HepG2 (cell line): ENCODE data around the gene PCDHGA2. TPM values are rescaled to one million over a fixed set of nuclear protein-coding genes. Genes with fewer than 3 reads are reported as not detected.

ENCODE experiments used
- ASH2L ChIP-seq: fragments of 300-600, 200-600 bp; sonication (generic); IDR thresholded peaks from 2 replicates; pipeline ENCODE4 v1.7.0; 2017; ENCODE audit warnings: low read depth, mild to moderate bottlenecking, moderate library complexity, mixed read lengths, low read length; ENCODE audit not compliant: insufficient read length
- DRAP1 ChIP-seq: IDR thresholded peaks from 2 replicates; pipeline ENCODE4 v1.6.1; 2016; ENCODE audit warnings: missing genetic modification reagents, missing compliant biosample characterization
- E2F1 ChIP-seq: sonication (generic); formaldehyde crosslinking; IDR thresholded peaks from 2 replicates; pipeline ENCODE4 v1.5.0; 2020; ENCODE audit warnings: missing genetic modification reagents
- ELF1 ChIP-seq: sonication (generic); formaldehyde crosslinking; IDR thresholded peaks from 2 replicates; pipeline ENCODE4 v1.4.0; 2020; ENCODE audit warnings: missing genetic modification reagents
- FOSL1 ChIP-seq: sonication (generic); formaldehyde crosslinking; IDR thresholded peaks from 2 replicates; pipeline ENCODE4 v1.9.0; 2021; ENCODE audit warnings: missing genetic modification reagents, borderline replicate concordance
- FOSL2 ChIP-seq: sonication (generic); formaldehyde crosslinking; IDR thresholded peaks from 2 replicates; pipeline ENCODE4 v1.4.0; 2020; ENCODE audit warnings: missing genetic modification reagents
- FOXC1 ChIP-seq: sonication (generic); formaldehyde crosslinking; IDR thresholded peaks from 2 replicates; pipeline ENCODE4 v1.8.0; 2022; ENCODE audit warnings: mild to moderate bottlenecking, missing genetic modification reagents, borderline replicate concordance
- JARID2 ChIP-seq: sonication (generic); formaldehyde crosslinking; IDR thresholded peaks from 2 replicates; pipeline ENCODE4 v1.8.1; 2023; ENCODE audit warnings: missing genetic modification reagents, inconsistent platforms; ENCODE audit not compliant: insufficient replicate concordance
- MBD4 ChIP-seq: IDR thresholded peaks from 2 replicates; pipeline ENCODE4 v1.6.1; 2012; ENCODE audit warnings: low read length, inconsistent platforms, borderline replicate concordance
- NFE2 ChIP-seq: sonication (generic); formaldehyde crosslinking; IDR thresholded peaks from 2 replicates; pipeline ENCODE4 v1.4.0; 2020; ENCODE audit warnings: missing genetic modification reagents
- SAFB2 ChIP-seq: sonication (generic); formaldehyde crosslinking; IDR thresholded peaks from 2 replicates; pipeline ENCODE4 v1.5.1; 2020; ENCODE audit warnings: missing genetic modification reagents, low read depth, mild to moderate bottlenecking, borderline replicate concordance
- TEAD3 ChIP-seq: optimal IDR thresholded peaks from 2 replicates; pipeline ENCODE3; 2016; ENCODE audit warnings: borderline replicate concordance
- U2AF2 ChIP-seq: fragments of 200-400 bp; formaldehyde crosslinking; IDR thresholded peaks from 2 replicates; pipeline ENCODE4 v1.6.1; 2017; ENCODE audit warnings: low read depth, mild to moderate bottlenecking, low read length
- ZBTB7B ChIP-seq: sonication (generic); formaldehyde crosslinking; IDR thresholded peaks from 2 replicates; pipeline ENCODE4 v1.4.0; 2020; ENCODE audit warnings: missing genetic modification reagents
- ZNF136 ChIP-seq: sonication (generic); formaldehyde crosslinking; IDR thresholded peaks from 2 replicates; pipeline ENCODE4 v1.8.1; 2022; ENCODE audit warnings: low read depth, mild to moderate bottlenecking, moderate library complexity, missing genetic modification reagents
- ZNF597 ChIP-seq: sonication (generic); formaldehyde crosslinking; IDR thresholded peaks from 2 replicates; pipeline ENCODE4 v1.5.0; 2020; ENCODE audit warnings: missing genetic modification reagents
- ZNF607 ChIP-seq: sonication (generic); formaldehyde crosslinking; IDR thresholded peaks from 2 replicates; pipeline ENCODE4 v1.5.1; 2020; ENCODE audit warnings: missing genetic modification reagents, mild to moderate bottlenecking, borderline replicate concordance
- ZNF609 ChIP-seq: sonication (generic); formaldehyde crosslinking; IDR thresholded peaks from 2 replicates; pipeline ENCODE4 v1.4.0; 2020; ENCODE audit warnings: mild to moderate bottlenecking, missing genetic modification reagents, borderline replicate concordance
- ZSCAN12 ChIP-seq: sonication (generic); formaldehyde crosslinking; IDR thresholded peaks from 2 replicates; pipeline ENCODE4 v1.9.0; 2021; ENCODE audit warnings: mild to moderate bottlenecking, missing genetic modification reagents
- polyA plus RNA-seq, 8 experiments: library from polyadenylated mRNA; depleted of rRNA in 3 of 8; stranded (reverse) in 7 of 8; unstranded in 1 of 8; fragments of >200 nt; fragmentation: Illumina TruSeq in 4 of 8; extraction: Trizol in 4 of 8; gene quantifications; 2 replicates each; pipeline versions ENCODE4 v1.2.1 to v1.2.3, GENCODE V29; 2011 to 2016; ENCODE audit warnings: low read depth in 4 of 8, missing spikeins in 1 of 8, mixed read lengths in 1 of 8; ENCODE audit not compliant: insufficient read depth in 1 of 8
- total RNA-seq, 5 experiments: library from RNA; depleted of rRNA; stranded (reverse); fragments of >200 nt; fragmentation: Illumina TruSeq; extraction: Trizol; gene quantifications; 2 replicates each; pipeline ENCODE4 v1.2.3, GENCODE V29; 2016; ENCODE audit warnings: low read depth in 1 of 5

Gene PCDHGA2
- total and polyA plus RNA-seq, 2 of the 13 experiments (the other 11 are each of a cell fraction or from before 2014, with no cell fraction given) = 0.04 to 0.11 TPM

- 0 out of 2 replicates have a peak, but pooled peaks have one; percentile 30 for TF ChIP-seq U2AF2
- TF ChIP-seq ZNF136 (CRISPR knock-in tag) = peak; percentile 49; the same call in 1 of the 2 replicates
- TF ChIP-seq FOSL1 (CRISPR knock-in tag) = no peak
- TF ChIP-seq ZNF609 (CRISPR knock-in tag) = no peak
- TF ChIP-seq MBD4 = no peak
- TF ChIP-seq ZNF607 (CRISPR knock-in tag) = peak; percentile 94
- TF ChIP-seq ELF1 (CRISPR knock-in tag) = peak; percentile 95
- TF ChIP-seq FOSL2 = peak; percentile 42
- peak; percentile 78; the same call in 1 of the 2 replicates for TF ChIP-seq ZSCAN12 (CRISPR knock-in tag)
- TF ChIP-seq ASH2L = peak; percentile 91
- peak; percentile 58; the same call in 1 of the 2 replicates for TF ChIP-seq DRAP1
- TF ChIP-seq ZBTB7B (CRISPR knock-in tag) = peak; percentile 49; the same call in 1 of the 2 replicates
- TF ChIP-seq SAFB2 (CRISPR knock-in tag) = peak; percentile 77; the same call in 1 of the 2 replicates
- no peak for TF ChIP-seq E2F1 (CRISPR knock-in tag)
- no peak for TF ChIP-seq JARID2 (CRISPR knock-in tag)
- peak; percentile 79; the same call in 1 of the 2 replicates for TF ChIP-seq FOXC1 (CRISPR knock-in tag)
- TF ChIP-seq TEAD3 (CRISPR knock-in tag) = no peak
- no peak for TF ChIP-seq NFE2 (CRISPR knock-in tag)
- no peak for TF ChIP-seq ZNF597 (CRISPR knock-in tag)
These were observed 18.1 kb upstream of the PCDHGA2 start, which contains the start of gene TAF7 (continued) for GRCh38 chr5:141320225-141321169.
